Adrenal gland (tissue), 12 donors: ENCODE measurements around the gene TIMM17B. TPM values are rescaled to one million over a fixed set of nuclear protein-coding genes. Genes with fewer than 3 reads are reported as not detected.
"Not testable (repeated sequence)": the region's sequence is repeated elsewhere in the genome, so short reads cannot be mapped to it uniquely, and the experiment has no call there.

Experiments
- DNase-seq, 7 donors: peaks; one replicate each; pipeline ENCODE4 v3.0.0-alpha.2; 2019 to 2020
- H3K27ac ChIP-seq, 5 donors: fragments of 200-600 bp; sonication (generic) in 4 of 5; 1 replicate in 3 of 5; 2 replicates in 2 of 5; pipeline versions ENCODE4 v1.5.1 to v1.8.0; 2016 to 2020; ENCODE audit warnings: mild to moderate bottlenecking in 1 of 5
- H3K27me3 ChIP-seq: fragments of 200-600 bp; 2 replicates; pipeline ENCODE4 v1.8.0; 2021
- H3K36me3 ChIP-seq, 2 donors: fragments of 200-600 bp; replicated peaks in 1 of 2; 1 replicate in 1 of 2; 2 replicates in 1 of 2; pipeline versions ENCODE4 v1.5.1 to v1.8.0; 2018 to 2022
- H3K4me1 ChIP-seq, 2 donors: fragments of 200-600 bp; replicated peaks in 1 of 2; 1 replicate in 1 of 2; 2 replicates in 1 of 2; pipeline versions ENCODE4 v1.5.1 to v1.8.0; 2018 to 2021
- H3K4me3 ChIP-seq, 4 donors: fragments of 200-600 bp; sonication (generic) in 3 of 4; one replicate each; pipeline ENCODE4 v1.5.1; 2016 to 2018
- H3K9me3 ChIP-seq, 3 donors: fragments of 200-600 bp; sonication (generic) in 1 of 3; replicated peaks in 1 of 3; 1 replicate in 2 of 3; 2 replicates in 1 of 3; pipeline versions ENCODE4 v1.5.1 to v1.8.0; 2016 to 2021
- CTCF ChIP-seq, 6 experiments: fragments of 450-650 bp in 4 of 6; fragments of 200-600 bp in 2 of 6; sonication (generic) in 1 of 6; IDR thresholded peaks; 1 replicate in 5 of 6; 2 replicates in 1 of 6; pipeline versions ENCODE4 v1.5.1 to v1.8.0; 2016 to 2021; ENCODE audit warnings: antibody characterized with exemption in 6 of 6, mild to moderate bottlenecking in 2 of 6, moderate library complexity in 1 of 6
- POLR2A ChIP-seq, 2 donors: fragments of 450-650 bp; IDR thresholded peaks; one replicate each; pipeline ENCODE4 v1.6.1; 2017; ENCODE audit warnings: antibody characterized with exemption in 2 of 2, mild to moderate bottlenecking in 2 of 2, moderate library complexity in 1 of 2
- WGBS, 4 donors: extraction: QIAGEN DNeasy Blood & Tissue Kit in 2 of 4; methylation state at CpG; one replicate each; pipeline versions ENCODE4 v1.1.5 to v1.1.7; 2013 to 2017; 5-methylcytosine and 5-hydroxymethylcytosine counted together
- intact Hi-C, 2 donors: fragments of 100-400 bp; cut with DNase I; formaldehyde crosslinking; loops; one replicate each; pipeline versions ENCODE4 v1.14.1 to v1.15.0; 2022 to 2023
- polyA plus RNA-seq, 3 donors: library from polyadenylated mRNA; stranded (reverse); fragments of 200-250 nt in 2 of 3; fragments of 350-450 nt in 1 of 3; fragmentation: Illumina TruSeq in 1 of 3; extraction: RNeasy Lipid Tissue Mini Kit (QIAGEN cat#74804) in 1 of 3; gene quantifications; one replicate each; pipeline ENCODE4 v1.2.3, GENCODE V29; 2013 to 2014
- total RNA-seq, 9 donors: library from RNA; depleted of rRNA in 4 of 9; stranded (reverse); fragments of >200 nt in 4 of 9; fragments of 120-200 nt in 1 of 9; fragmentation: NEBNext Ultra II Directional in 1 of 9; extraction: Animal tissue kit (Norgen Biotek cat#: 25700) in 1 of 9; gene quantifications; one replicate each; pipeline versions ENCODE4 v1.1.0 to v1.2.4, GENCODE V29; 2013 to 2023
- donor health status: healthy with polysubstance abuse.
- donor health status: Bipolar disorder and iron deficiency.
- donor health status: DM: yes; HTN: yes; CAD: no.
- donor health status: DM: no; HTN: no; CAD: no.
- donor health status: DM: no; HTN: no; CAD: no.
- donor health status: DM: yes; HTN: yes; CAD: no.

TIMM17B gene
- total and polyA plus RNA-seq, 12 donors, result 25.5 to 98.0 (median 60.8) TPM

GRCh38 chrX:48883729-48884128 is 13.8 kb downstream of the TIMM17B start:
- Histone ChIP-seq H3K36me3 (no peaks in the 10 kb centered on the region), H3K4me3 (no peak overlapping the region), H3K4me1 (no peaks in the 10 kb centered on the region), H3K9me3 (no peaks in the 10 kb centered on the region), H3K27ac (no peak overlapping the region), H3K27me3 (no peaks in the 10 kb centered on the region)
- TF ChIP-seq CTCF (IDR thresholded peaks at IDR 0.05), result no peak
- no peak for TF ChIP-seq POLR2A (IDR thresholded peaks at IDR 0.05)
- DNase-seq, result no peak
- intact Hi-C loops, result no loop called here
- WGBS, 4 donors, result 71 to 79% (median 73%) methylated on average over 9 to 10 of the region's 10 CpGs

- H3K9me3 ChIP-seq, H3K36me3 ChIP-seq, H3K27ac ChIP-seq, H3K4me3 ChIP-seq, intact Hi-C loops, H3K4me1 ChIP-seq, H3K27me3 ChIP-seq, DNase-seq: not testable (repeated sequence)
- WGBS, 4 donors, result 46 to 75% (median 60%) methylated on average over 4 of the region's 4 CpGs
These were observed 20.6 kb downstream of the TIMM17B start for GRCh38 chrX:48876944-48877343.

- H3K36me3 ChIP-seq, H3K27me3 ChIP-seq, H3K4me3 ChIP-seq, H3K9me3 ChIP-seq, H3K4me1 ChIP-seq, DNase-seq, intact Hi-C loops, H3K27ac ChIP-seq: not testable (repeated sequence)
- 34 to 64% (median 41%) methylated on average over 1 to 2 of the region's 2 CpGs for WGBS, 4 donors
These were observed 25.6 kb downstream of the TIMM17B start for GRCh38 chrX:48872017-48872416.

GRCh38 chrX:48864210-48864609 is 33.4 kb downstream of the TIMM17B start:
- Histone ChIP-seq H3K9me3 (no peaks in the 10 kb centered on the region), H3K4me3 (no peak overlapping the region), H3K27ac (no peak overlapping the region), H3K36me3 (no peaks in the 10 kb centered on the region), H3K27me3 (peaks cover 14% of the 10 kb centered on the region), H3K4me1 (no peaks in the 10 kb centered on the region)
- TF ChIP-seq POLR2A (IDR thresholded peaks at IDR 0.05), result no peak
- no peak for TF ChIP-seq CTCF (IDR thresholded peaks at IDR 0.05)
- DNase-seq, result no peak
- intact Hi-C loops, result no loop called here
- 31 to 50% (median 37%) methylated on average over 4 of the region's 4 CpGs for WGBS, 4 donors

- no peak overlapping the region for H3K27ac ChIP-seq
- H3K27me3 ChIP-seq, result peaks cover 15% of the 10 kb centered on the region
- TF ChIP-seq POLR2A (IDR thresholded peaks at IDR 0.05) (no peak), CTCF (IDR thresholded peaks at IDR 0.05) (peak in 3 of 6 experiments; percentile 24 to 40 (median 36))
- WGBS, 4 donors, result 34 to 58% (median 48%) methylated on average over 5 of the region's 5 CpGs
- no peak for DNase-seq
- intact Hi-C loops, result no loop called here
- no peak overlapping the region for H3K4me3 ChIP-seq
- H3K4me1 ChIP-seq, result no peaks in the 10 kb centered on the region
- H3K9me3 ChIP-seq, result no peaks in the 10 kb centered on the region
- no peaks in the 10 kb centered on the region for H3K36me3 ChIP-seq
These were observed 42.7 kb downstream of the TIMM17B start for GRCh38 chrX:48854898-48855297.

GRCh38 chrX:48854121-48854804 is 43.3 kb downstream of the TIMM17B start:
- intact Hi-C loops, H3K36me3 ChIP-seq, H3K4me1 ChIP-seq, H3K9me3 ChIP-seq, H3K27ac ChIP-seq, H3K4me3 ChIP-seq, DNase-seq: not testable (repeated sequence)
- H3K27me3 ChIP-seq, result peaks cover 22% of the 10 kb centered on the region
- 82 to 88% (median 83%) methylated on average over 5 to 12 of the region's 12 CpGs for whole genome bisulfite sequencing, 4 donors

- H3K27ac ChIP-seq, DNase-seq, H3K9me3 ChIP-seq, intact Hi-C loops, H3K4me1 ChIP-seq, H3K4me3 ChIP-seq, H3K36me3 ChIP-seq: not testable (repeated sequence)
- H3K27me3 ChIP-seq, result peaks cover 25% of the 10 kb centered on the region
These were observed 44.1 kb downstream of the TIMM17B start for GRCh38 chrX:48853494-48853893.
